Measurements from ENCODE around the gene IFT81.

DNA sequence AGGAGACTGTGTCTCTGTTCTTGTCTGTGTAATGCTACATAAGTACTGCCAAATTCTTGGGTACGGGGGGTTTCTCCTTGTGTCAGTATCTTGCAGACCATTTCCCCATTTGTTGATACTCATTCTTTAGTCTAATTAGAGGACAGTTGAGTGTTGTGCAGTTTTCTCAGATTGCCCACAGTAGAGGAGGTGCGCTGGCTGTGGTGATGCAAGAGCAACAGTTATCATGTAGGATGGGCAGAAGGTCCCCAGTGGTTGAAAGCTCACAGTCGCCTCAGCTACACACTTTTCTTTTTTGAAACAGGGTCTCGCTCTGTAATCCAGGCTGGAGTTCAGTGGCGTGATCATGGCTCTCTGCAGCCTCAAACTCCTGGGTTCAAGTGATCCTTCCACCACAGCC is 119.1 kb downstream of the IFT81 start:
- TF ChIP-seq EP300 (IDR thresholded peaks at IDR 0.05) (no peak), POLR2A (IDR thresholded peaks at IDR 0.05) (no peak)

All from stomach (tissue), 4 donors.